Dermis microvascular lymphatic vessel endothelial cell (primary cell): ENCODE data around the gene G0S2. TPM values are rescaled to one million over a fixed set of nuclear protein-coding genes. Genes with fewer than 3 reads are reported as not detected.
"Not testable (repeated sequence)": the region's sequence is repeated elsewhere in the genome, so short reads cannot be mapped to it uniquely, and the experiment has no call there.

Experiments
- DNase-seq, 2 donors: peaks; one replicate each; pipeline versions ENCODE4 v3.0.0 to v3.0.0-alpha.2; 2010; ENCODE audit warnings: low read depth in 2 of 2
- total RNA-seq: library from RNA; depleted of rRNA; stranded (reverse); fragments of >200 nt; gene quantifications from 2 replicates; pipeline ENCODE4 v1.2.1, GENCODE V29; 2014

The G0S2 gene
- total RNA-seq, 1 donor from 2014 or later = 1.2 TPM

- DNase-seq = peak in 1 of 2 donors; percentile 19
These were observed 448 bp downstream of the G0S2 start for GRCh38 chr1:209675565-209676154.

GRCh38 chr1:209678981-209679539, 3.8 kb downstream of the G0S2 start:
- DNase-seq = no peak

- no peak for DNase-seq
These were observed 10.6 kb downstream of the G0S2 start for GRCh38 chr1:209685821-209686220.

GRCh38 chr1:209686322-209686721, 11.1 kb downstream of the G0S2 start:
- no peak for DNase-seq

- no peak for DNase-seq
These were observed 13.6 kb downstream of the G0S2 start for GRCh38 chr1:209688746-209689234.

GRCh38 chr1:209689477-209689876, 14.3 kb downstream of the G0S2 start:
- no peak for DNase-seq

GRCh38 chr1:209691237-209691636, 16.0 kb downstream of the G0S2 start:
- no peak for DNase-seq

GRCh38 chr1:209692296-209692695, 17.1 kb downstream of the G0S2 start:
- peak in 1 of 2 donors; percentile 16 for DNase-seq

- peak; percentile 40 to 74 for DNase-seq
These were observed 17.7 kb downstream of the G0S2 start for GRCh38 chr1:209692745-209693504.

GRCh38 chr1:209696673-209697072, 21.5 kb downstream of the G0S2 start:
- DNase-seq = no peak

- DNase-seq = peak in 1 of 2 donors; percentile 6
These were observed 21.9 kb downstream of the G0S2 start for GRCh38 chr1:209697126-209697525.

- DNase-seq = not testable (repeated sequence)
These were observed 25.5 kb downstream of the G0S2 start for GRCh38 chr1:209700686-209701085.

GRCh38 chr1:209702832-209703231, 27.6 kb downstream of the G0S2 start:
- no peak for DNase-seq

GRCh38 chr1:209703834-209704504, 28.8 kb downstream of the G0S2 start:
- DNase-seq = no peak

GRCh38 chr1:209704584-209704983, 29.4 kb downstream of the G0S2 start, which contains the start of gene HSD11B1:
TSS of gene HSD11B1 (plus strand) at chr1:209704846. CDS start at chr1:209704943, 97 bp downstream.
- DNase-seq = no peak

- DNase-seq = no peak
These were observed 29.9 kb downstream of the G0S2 start for GRCh38 chr1:209705033-209705598.

- no peak for DNase-seq
These were observed 31.4 kb downstream of the G0S2 start for GRCh38 chr1:209706622-209707021.

GRCh38 chr1:209707308-209707707, 32.1 kb downstream of the G0S2 start:
- DNase-seq = no peak

- no peak for DNase-seq
These were observed 33.1 kb downstream of the G0S2 start for GRCh38 chr1:209708297-209708696.

- no peak for DNase-seq
These were observed 34.9 kb downstream of the G0S2 start for GRCh38 chr1:209710093-209710492.

- DNase-seq = no peak
These were observed 35.6 kb downstream of the G0S2 start for GRCh38 chr1:209710847-209711246.

GRCh38 chr1:209714338-209714737, 39.1 kb downstream of the G0S2 start:
- no peak for DNase-seq
